K562 (cell line): ENCODE results near the gene SRBD1. TPM values are rescaled to one million over a fixed set of nuclear protein-coding genes. Genes with fewer than 3 reads are reported as not detected.

Experiments used
- CBX5 ChIP-seq: IDR thresholded peaks from 2 replicates; pipeline ENCODE4 v1.6.1; 2014; ENCODE audit warnings: low read depth, borderline replicate concordance
- CREM ChIP-seq: IDR thresholded peaks from 2 replicates; pipeline ENCODE4 v1.6.1; 2014; ENCODE audit warnings: antibody characterized with exemption, low read depth
- DNMT1 ChIP-seq: fragments of 450-650 bp; IDR thresholded peaks from 2 replicates; pipeline ENCODE4 v1.6.1; 2016; ENCODE audit warnings: antibody characterized with exemption, mild to moderate bottlenecking
- EGR1 ChIP-seq: fragments of 450-650 bp; conservative IDR thresholded peaks from 2 replicates; pipeline ENCODE4 v1.6.1; 2017; ENCODE audit warnings: mild to moderate bottlenecking
- FOXP4 ChIP-seq: sonication (generic); formaldehyde crosslinking; IDR thresholded peaks from 2 replicates; pipeline ENCODE4 v1.8.0; 2022; ENCODE audit warnings: mild to moderate bottlenecking, missing genetic modification reagents, borderline replicate concordance
- GABPA ChIP-seq: fragments of 200-800 bp; sonication (Bioruptor generic); conservative IDR thresholded peaks from 2 replicates; pipeline ENCODE4 v1.6.1; 2016; ENCODE audit warnings: low read depth, missing genetic modification characterization, missing compliant biosample characterization
- GATAD2A ChIP-seq: fragments of 450-650 bp; IDR thresholded peaks from 2 replicates; pipeline ENCODE4 v1.6.1; 2017
- LEF1 ChIP-seq: fragments of 450-650 bp; IDR thresholded peaks from 2 replicates; pipeline ENCODE4 v1.6.1; 2016; ENCODE audit warnings: mild to moderate bottlenecking
- MAX ChIP-seq: sonication (generic); formaldehyde crosslinking; IDR thresholded peaks from 2 replicates; pipeline ENCODE4 v1.9.0; 2022; ENCODE audit warnings: mild to moderate bottlenecking, missing genetic modification reagents
- MTA1 ChIP-seq: fragments of 450-650 bp; IDR thresholded peaks from 2 replicates; pipeline ENCODE4 v1.6.1; 2017; ENCODE audit warnings: borderline replicate concordance
- MXD1 ChIP-seq: fragments of 250-450 bp; sonication (Bioruptor Pico); IDR thresholded peaks from 2 replicates; pipeline ENCODE4 v1.8.0; 2021; ENCODE audit warnings: borderline replicate concordance, mild to moderate bottlenecking, moderate library complexity; ENCODE audit not compliant: poor library complexity, severe bottlenecking
- NR1H2 ChIP-seq: sonication (generic); formaldehyde crosslinking; IDR thresholded peaks from 2 replicates; pipeline ENCODE4 v1.4.0; 2020; ENCODE audit warnings: mild to moderate bottlenecking, missing genetic modification reagents
- NR2F6 ChIP-seq: fragments of 450-650 bp; formaldehyde crosslinking; IDR thresholded peaks from 2 replicates; pipeline ENCODE4 v1.4.0; 2020; ENCODE audit warnings: mild to moderate bottlenecking
- OTX1 ChIP-seq: fragments of 450-650 bp; formaldehyde crosslinking; IDR thresholded peaks from 2 replicates; pipeline ENCODE4 v1.4.0; 2022; ENCODE audit warnings: mild to moderate bottlenecking
- TEAD2 ChIP-seq: fragments of 450-650 bp; IDR thresholded peaks from 2 replicates; pipeline ENCODE4 v1.6.1; 2016; ENCODE audit warnings: missing genetic modification characterization, control low read depth, missing compliant biosample characterization
- ZFP91 ChIP-seq: sonication (generic); formaldehyde crosslinking; IDR thresholded peaks from 2 replicates; pipeline ENCODE4 v1.8.0; 2022; ENCODE audit warnings: mild to moderate bottlenecking, missing genetic modification reagents
- ZNF224 ChIP-seq: sonication (generic); formaldehyde crosslinking; IDR thresholded peaks from 2 replicates; pipeline ENCODE4 v1.8.0; 2022; ENCODE audit warnings: mild to moderate bottlenecking, missing genetic modification reagents
- ZNF431 ChIP-seq: sonication (generic); formaldehyde crosslinking; IDR thresholded peaks from 2 replicates; pipeline ENCODE4 v1.8.0; 2022; ENCODE audit warnings: mild to moderate bottlenecking, missing genetic modification reagents
- ZNF561 ChIP-seq: fragments of 450-650 bp; formaldehyde crosslinking; conservative IDR thresholded peaks from 2 replicates; pipeline ENCODE4 v1.4.0; 2020; ENCODE audit warnings: mild to moderate bottlenecking, moderate library complexity
- ZNF655 ChIP-seq: fragments of 250-450 bp; sonication (Bioruptor Pico); IDR thresholded peaks from 2 replicates; pipeline ENCODE4 v1.5.0; 2021
- ZNF764 ChIP-seq: fragments of 250-450 bp; sonication (Bioruptor Pico); IDR thresholded peaks from 2 replicates; pipeline ENCODE4 v1.4.0; 2020; ENCODE audit warnings: low read depth, mild to moderate bottlenecking, moderate library complexity
- ZNF830 ChIP-seq: fragments of 250-450 bp; sonication (Bioruptor Pico); IDR thresholded peaks from 2 replicates; pipeline ENCODE4 v1.5.0; 2021; ENCODE audit warnings: mild to moderate bottlenecking
- polyA plus RNA-seq, 8 experiments: library from polyadenylated mRNA; depleted of rRNA in 4 of 8; stranded (reverse) in 5 of 8; unstranded in 3 of 8; fragments of >200 nt; fragmentation: Nextera tagmentation in 2 of 8; fragmentation: Illumina TruSeq in 1 of 8; extraction: Ambion mirVana in 2 of 8; extraction: Trizol in 1 of 8; gene quantifications; 2 replicates each; pipeline versions ENCODE4 v1.2.1 to v1.2.3, GENCODE V29; 2011 to 2014; ENCODE audit warnings: inconsistent platforms in 1 of 8, missing spikeins in 1 of 8
- total RNA-seq, 7 experiments: library from RNA; depleted of rRNA in 6 of 7; stranded (reverse); fragments of >200 nt in 6 of 7; fragmentation: Illumina TruSeq in 2 of 7; extraction: Trizol in 2 of 7; gene quantifications; 2 replicates each; pipeline versions ENCODE4 v1.2.1 to v1.2.3, GENCODE V29; 2011 to 2021; ENCODE audit warnings: low replicate concordance in 1 of 7
- TF ChIP-seq, protein P1 (sequence below): sonication (generic); formaldehyde crosslinking; IDR thresholded peaks from 2 replicates; pipeline ENCODE4 v1.8.1; 2023; ENCODE audit warnings: mild to moderate bottlenecking, missing genetic modification reagents, moderate library complexity

SRBD1 gene
- total and polyA plus RNA-seq, 9 of the 15 experiments (the other 6 are each of a cell fraction or from before 2014, with no cell fraction given) = 6.9 to 23.2 (median 14.7) TPM

GRCh38 chr2:45567974-45568789 is 42.9 kb downstream of the SRBD1 start (continued):
- TF ChIP-seq MXD1 (CRISPR knock-in tag) = no peak
- 0 out of 2 replicates have a peak, but pooled peaks have one; percentile 42 for TF ChIP-seq ZNF431 (CRISPR knock-in tag)
- no peak for TF ChIP-seq NR2F6
- peak; percentile 47; the same call in 1 of the 2 replicates for TF ChIP-seq CREM
- no peak for TF ChIP-seq TEAD2 (tag)
- TF ChIP-seq EGR1 = no peak
- no peak for TF ChIP-seq ZNF655
- 0 out of 2 replicates have a peak, but pooled peaks have one; percentile 13 for TF ChIP-seq LEF1
- TF ChIP-seq MTA1 = no peak
- TF ChIP-seq GATAD2A = no peak
- no peak for TF ChIP-seq ZNF764 (CRISPR knock-in tag)
- TF ChIP-seq OTX1 (CRISPR knock-in tag) = no peak
- TF ChIP-seq CBX5 = no peak
- peak; percentile 85 for TF ChIP-seq GABPA (tag)
- TF ChIP-seq ZFP91 (CRISPR knock-in tag) = no peak
- TF ChIP-seq MAX (CRISPR knock-in tag) = no peak
- TF ChIP-seq ZNF830 (CRISPR knock-in tag) = no peak
- no peak for TF ChIP-seq NR1H2 (CRISPR knock-in tag)
- TF ChIP-seq DNMT1 = no peak
- TF ChIP-seq, protein P1, sequence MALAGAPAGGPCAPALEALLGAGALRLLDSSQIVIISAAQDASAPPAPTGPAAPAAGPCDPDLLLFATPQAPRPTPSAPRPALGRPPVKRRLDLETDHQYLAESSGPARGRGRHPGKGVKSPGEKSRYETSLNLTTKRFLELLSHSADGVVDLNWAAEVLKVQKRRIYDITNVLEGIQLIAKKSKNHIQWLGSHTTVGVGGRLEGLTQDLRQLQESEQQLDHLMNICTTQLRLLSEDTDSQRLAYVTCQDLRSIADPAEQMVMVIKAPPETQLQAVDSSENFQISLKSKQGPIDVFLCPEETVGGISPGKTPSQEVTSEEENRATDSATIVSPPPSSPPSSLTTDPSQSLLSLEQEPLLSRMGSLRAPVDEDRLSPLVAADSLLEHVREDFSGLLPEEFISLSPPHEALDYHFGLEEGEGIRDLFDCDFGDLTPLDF (CRISPR knock-in tag) = no peak
- TF ChIP-seq ZNF224 = no peak
- no peak for TF ChIP-seq ZNF561 (CRISPR knock-in tag)
- TF ChIP-seq FOXP4 = no peak
